ENCODE data around the gene GSTM5.
"Not testable (repeated sequence)": the region's sequence is repeated elsewhere in the genome, so short reads cannot be mapped to it uniquely, and the experiment has no call there.

Gene GSTM5

GRCh38 chr1:109764561-109765482, 52.8 kb downstream of the GSTM5 start:
- no peaks in the 10 kb centered on the region for H3K36me3 ChIP-seq (ENCODE audit: control insufficient read depth in 1 of 2, insufficient read depth in 2 of 2, low read length in 2 of 2)
- peaks cover 0 to 13% of the 10 kb centered on the region in 2 donors for H3K4me1 ChIP-seq (ENCODE audit: control insufficient read depth in 1 of 2, insufficient read depth in 2 of 2, low read length in 2 of 2)
- peak overlapping the region; percentile 94 for H3K27ac ChIP-seq (ENCODE audit: low read length)
- H3K9me3 ChIP-seq (ENCODE audit: control insufficient read depth in 1 of 2, low read length in 2 of 2): no peaks in the 10 kb centered on the region
- no peaks in the 10 kb centered on the region for H3K27me3 ChIP-seq (ENCODE audit: low read depth, low read length)
- H3K4me3 ChIP-seq (ENCODE audit: low read depth in 1 of 2, low read length in 2 of 2): no peak overlapping the region

GRCh38 chr1:109765483-109765815, 53.4 kb downstream of the GSTM5 start:
- peaks cover 0 to 12% of the 10 kb centered on the region in 2 donors for H3K4me1 ChIP-seq (ENCODE audit: control insufficient read depth in 1 of 2, insufficient read depth in 2 of 2, low read length in 2 of 2)
- H3K4me3 ChIP-seq (ENCODE audit: low read depth in 1 of 2, low read length in 2 of 2): no peak overlapping the region
- H3K9me3 ChIP-seq (ENCODE audit: control insufficient read depth in 1 of 2, low read length in 2 of 2): no peaks in the 10 kb centered on the region

GRCh38 chr1:109765896-109766615, 54.0 kb downstream of the GSTM5 start:
- Histone ChIP-seq H3K27ac (ENCODE audit: low read length) (peak overlapping the region; percentile 48), H3K36me3 (ENCODE audit: control insufficient read depth in 1 of 2, insufficient read depth in 2 of 2, low read length in 2 of 2) (no peaks in the 10 kb centered on the region), H3K4me1 (ENCODE audit: control insufficient read depth in 1 of 2, insufficient read depth in 2 of 2, low read length in 2 of 2) (peaks cover 0 to 6% of the 10 kb centered on the region in 2 donors), H3K4me3 (ENCODE audit: low read depth in 1 of 2, low read length in 2 of 2) (no peak overlapping the region), H3K9me3 (ENCODE audit: control insufficient read depth in 1 of 2, low read length in 2 of 2) (no peaks in the 10 kb centered on the region), H3K27me3 (ENCODE audit: low read depth, low read length) (no peaks in the 10 kb centered on the region)

More at GRCh38 chr1:109765483-109765815, 53.4 kb downstream of the GSTM5 start:
- Histone ChIP-seq H3K27me3 (ENCODE audit: low read depth, low read length) (no peaks in the 10 kb centered on the region), H3K27ac (ENCODE audit: low read length) (peak overlapping the region; percentile 48), H3K36me3 (ENCODE audit: control insufficient read depth in 1 of 2, insufficient read depth in 2 of 2, low read length in 2 of 2) (no peaks in the 10 kb centered on the region)

GRCh38 chr1:109766991-109767636, 55.1 kb downstream of the GSTM5 start:
- not testable (repeated sequence) for H3K4me1 ChIP-seq (ENCODE audit: control insufficient read depth in 1 of 2, insufficient read depth in 2 of 2, low read length in 2 of 2); H3K36me3 ChIP-seq (ENCODE audit: control insufficient read depth in 1 of 2, insufficient read depth in 2 of 2, low read length in 2 of 2); H3K4me3 ChIP-seq (ENCODE audit: low read depth in 1 of 2, low read length in 2 of 2); H3K27ac ChIP-seq (ENCODE audit: low read length); H3K27me3 ChIP-seq (ENCODE audit: low read depth, low read length); H3K9me3 ChIP-seq (ENCODE audit: control insufficient read depth in 1 of 2, low read length in 2 of 2)

Data from muscle layer of duodenum (tissue), 2 donors.